KMS-11 (cell line): ENCODE results near the gene ZKSCAN4.

Source experiments
- H2AFZ ChIP-seq: fragments of 200-600 bp; sonication (generic); 2 replicates; pipeline ENCODE4 v1.6.1; 2016; ENCODE audit warnings: antibody characterized with exemption, mixed run types, low read depth
- H3K27ac ChIP-seq: fragments of 200-600 bp; sonication (generic); 2 replicates; pipeline ENCODE4 v1.6.1; 2016; ENCODE audit warnings: mild to moderate bottlenecking, mixed run types
- H3K27me3 ChIP-seq: fragments of 200-600 bp; sonication (generic); 2 replicates; pipeline ENCODE4 v1.6.1; 2017; ENCODE audit warnings: mild to moderate bottlenecking, low read depth, mixed run types, moderate library complexity; ENCODE audit not compliant: insufficient read depth
- H3K36me3 ChIP-seq: fragments of 200-600 bp; sonication (generic); 2 replicates; pipeline ENCODE4 v1.6.1; 2017; ENCODE audit warnings: mild to moderate bottlenecking, mixed run types; ENCODE audit not compliant: insufficient read depth
- H3K4me1 ChIP-seq: fragments of 200-600 bp; sonication (generic); 2 replicates; pipeline ENCODE4 v1.6.1; 2016; ENCODE audit warnings: mild to moderate bottlenecking, low read depth, mixed run types; ENCODE audit not compliant: poor library complexity, severe bottlenecking
- H3K4me2 ChIP-seq: fragments of 200-600 bp; sonication (generic); 2 replicates; pipeline ENCODE4 v1.7.0; 2016; ENCODE audit warnings: mild to moderate bottlenecking, mixed run types
- H3K4me3 ChIP-seq: fragments of 200-600 bp; sonication (generic); IDR thresholded peaks from 2 replicates; pipeline ENCODE4 v1.6.1; 2017; ENCODE audit warnings: low read depth, low read length, mixed read lengths; ENCODE audit not compliant: insufficient read depth
- H3K79me2 ChIP-seq: fragments of 200-600 bp; sonication (generic); 2 replicates; pipeline ENCODE4 v1.6.1; 2016; ENCODE audit warnings: low read depth, mixed run types; ENCODE audit not compliant: insufficient read depth
- H3K9ac ChIP-seq: fragments of 200-600 bp; sonication (generic); 2 replicates; pipeline ENCODE4 v1.6.1; 2016; ENCODE audit warnings: mild to moderate bottlenecking, mixed run types
- H4K20me1 ChIP-seq: fragments of 200-600 bp; sonication (generic); 2 replicates; pipeline ENCODE4 v1.6.1; 2016; ENCODE audit warnings: mild to moderate bottlenecking, mixed run types; ENCODE audit not compliant: insufficient read depth
- CTCF ChIP-seq: fragments of 200-600 bp; sonication (generic); conservative IDR thresholded peaks from 2 replicates; pipeline ENCODE4 v1.6.1; 2017; ENCODE audit warnings: low read depth, mild to moderate bottlenecking, antibody characterized with exemption, low read length, moderate library complexity, mixed read lengths

ZKSCAN4 gene

GRCh38 chr6:28248916-28249315 is 3.2 kb downstream of the ZKSCAN4 start:
- Histone ChIP-seq H3K4me2 (no peak overlapping the region), H3K36me3 (no peaks in the 10 kb centered on the region), H4K20me1 (no peaks in the 10 kb centered on the region), H3K9ac (no peak overlapping the region), H3K4me1 (peaks cover 16% of the 10 kb centered on the region), H3K4me3 (no peak overlapping the region), H2AFZ (no peak overlapping the region), H3K27me3 (no peaks in the 10 kb centered on the region), H3K79me2 (peaks cover 6% of the 10 kb centered on the region; the same call in 1 of the 2 replicates), H3K27ac (no peak overlapping the region)
- TF ChIP-seq CTCF: no peak

- Histone ChIP-seq H2AFZ (no peak overlapping the region), H3K27ac (no peak overlapping the region), H3K79me2 (no peaks in the 10 kb centered on the region), H3K9ac (no peak overlapping the region), H3K4me3 (no peak overlapping the region), H4K20me1 (no peaks in the 10 kb centered on the region), H3K4me1 (peaks cover 3% of the 10 kb centered on the region), H3K36me3 (no peaks in the 10 kb centered on the region), H3K4me2 (no peak overlapping the region), H3K27me3 (no peaks in the 10 kb centered on the region)
- TF ChIP-seq CTCF: no peak
Observed at GRCh38 chr6:28245206-28245941, 6.7 kb downstream of the ZKSCAN4 start.

- no peak overlapping the region for H3K4me2 ChIP-seq
- TF ChIP-seq CTCF: no peak
- H3K27me3 ChIP-seq: no peaks in the 10 kb centered on the region
- no peak overlapping the region for H2AFZ ChIP-seq
- no peaks in the 10 kb centered on the region for H3K79me2 ChIP-seq
- no peak overlapping the region for H3K4me3 ChIP-seq
- H3K36me3 ChIP-seq: no peaks in the 10 kb centered on the region
- no peak overlapping the region for H3K27ac ChIP-seq
- peaks cover 17% of the 10 kb centered on the region for H3K4me1 ChIP-seq
- H4K20me1 ChIP-seq: no peaks in the 10 kb centered on the region
- H3K9ac ChIP-seq: no peak overlapping the region
Observed at GRCh38 chr6:28243946-28244345, 8.1 kb downstream of the ZKSCAN4 start.

DNA sequence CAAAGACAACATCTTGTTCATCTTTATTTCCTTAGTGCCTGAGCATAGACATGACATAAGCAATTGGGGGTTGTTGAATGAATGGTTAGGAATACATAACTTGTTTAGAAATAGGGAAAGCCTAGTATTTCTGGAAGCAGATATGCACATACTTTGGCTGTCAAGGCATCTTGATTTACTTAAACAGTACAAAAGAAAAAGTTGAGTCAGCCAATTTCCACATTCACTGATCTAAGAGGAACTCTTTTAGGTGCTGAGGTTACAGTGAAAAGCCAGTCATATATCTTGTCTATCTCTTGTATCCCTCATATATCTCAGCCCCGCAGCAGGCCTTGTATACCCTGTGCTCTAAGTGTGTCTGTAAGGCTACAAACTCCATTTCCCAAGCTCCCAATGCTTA is 11.6 kb downstream of the ZKSCAN4 start:
- no peak for TF ChIP-seq CTCF
- Histone ChIP-seq H3K9ac (no peak overlapping the region), H3K79me2 (no peaks in the 10 kb centered on the region), H3K27ac (no peak overlapping the region), H3K4me1 (peaks cover 18% of the 10 kb centered on the region), H3K27me3 (no peaks in the 10 kb centered on the region), H2AFZ (no peak overlapping the region), H3K4me3 (no peak overlapping the region), H3K36me3 (no peaks in the 10 kb centered on the region), H3K4me2 (no peak overlapping the region), H4K20me1 (no peaks in the 10 kb centered on the region)
